HG03558 (cell line): Measurements from ENCODE around the gene NEUROG1.

Experiments
- ATAC-seq: cut with Tn5 transposase; IDR thresholded peaks from one replicate; pipeline ENCODE4 v1.9.1; 2021; ENCODE audit warnings: moderate number of reproducible peaks; ENCODE audit not compliant: unreplicated experiment; ENCODE audit errors: extremely low read depth

NEUROG1 gene

DNA sequence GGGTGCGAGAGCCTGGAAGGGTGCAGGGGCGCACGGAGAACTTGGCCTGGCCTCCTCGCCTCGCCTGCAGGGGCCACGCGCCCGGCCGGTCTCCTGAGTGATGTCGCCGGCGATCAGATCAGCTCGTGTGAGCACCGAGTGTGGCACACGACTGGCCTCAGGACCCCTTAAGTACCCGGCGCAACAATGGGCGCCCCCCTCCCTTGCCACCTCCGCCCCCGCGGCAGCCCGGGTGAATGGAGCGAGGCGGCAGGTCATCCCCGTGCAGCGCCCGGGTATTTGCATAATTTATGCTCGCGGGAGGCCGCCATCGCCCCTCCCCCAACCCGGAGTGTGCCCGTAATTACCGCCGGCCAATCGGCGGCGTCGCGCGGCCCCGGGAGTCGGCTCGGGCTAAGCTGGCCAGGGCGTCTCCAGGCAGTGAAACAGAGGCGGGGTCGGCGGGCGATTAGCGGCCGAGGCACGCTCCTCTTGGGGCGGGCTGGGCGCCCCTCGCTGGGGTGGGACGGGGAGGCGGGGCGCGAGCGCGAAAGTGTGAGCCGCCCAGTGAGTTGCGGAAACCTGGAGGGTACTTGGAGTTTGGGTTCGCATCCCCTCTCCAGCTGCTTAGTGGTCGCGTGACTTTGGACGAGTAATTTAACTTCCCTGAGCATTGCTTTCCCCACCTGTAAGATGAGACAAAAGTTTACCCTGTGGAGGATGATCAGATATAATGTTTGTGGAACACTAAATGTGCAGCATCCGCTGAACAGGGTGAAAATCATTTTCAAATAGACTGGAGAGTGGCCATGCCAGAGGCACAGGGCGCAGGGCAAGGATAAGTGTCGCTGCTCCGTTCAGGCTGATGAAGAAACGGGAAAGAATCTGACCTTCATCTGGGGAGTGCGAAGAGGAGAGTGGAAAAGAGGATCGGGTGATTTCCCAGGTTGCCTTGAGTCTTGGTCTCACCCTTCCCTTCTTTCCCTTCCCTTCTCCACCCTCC lies at the start of gene NEUROG1:
NEUROG1 (minus strand) TSS at position 145 of the 982 bp plus-strand sequence. CDS start 274 bp downstream, outside the sequence.
- ATAC-seq = no peak

DNA sequence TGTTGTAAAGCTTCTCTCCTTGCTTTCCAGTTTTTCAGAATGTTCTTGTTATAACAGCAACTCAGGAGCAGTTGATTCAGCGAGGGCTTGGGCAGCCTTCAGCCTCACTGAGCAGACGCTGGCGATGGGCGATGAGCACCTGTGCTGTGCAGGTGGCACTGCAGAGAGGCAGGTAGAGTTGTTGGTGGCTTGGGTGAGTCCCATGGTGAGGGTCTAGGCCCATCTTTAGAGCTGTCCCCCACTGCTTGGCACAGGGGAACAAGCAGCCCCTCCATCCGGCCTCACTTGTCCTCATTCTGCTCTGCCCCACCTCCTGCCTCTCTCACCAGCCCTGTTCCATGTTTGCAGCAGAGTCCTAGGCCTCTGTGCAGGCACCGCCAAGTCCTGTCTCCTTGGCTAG lies 49.2 kb upstream of the NEUROG1 start:
- ATAC-seq = no peak

- no peak for ATAC-seq
Measured at GRCh38 chr5:135584276-135584675, 48.5 kb upstream of the NEUROG1 start.

- ATAC-seq = no peak
Measured at GRCh38 chr5:135582099-135582781, 46.5 kb upstream of the NEUROG1 start.

DNA sequence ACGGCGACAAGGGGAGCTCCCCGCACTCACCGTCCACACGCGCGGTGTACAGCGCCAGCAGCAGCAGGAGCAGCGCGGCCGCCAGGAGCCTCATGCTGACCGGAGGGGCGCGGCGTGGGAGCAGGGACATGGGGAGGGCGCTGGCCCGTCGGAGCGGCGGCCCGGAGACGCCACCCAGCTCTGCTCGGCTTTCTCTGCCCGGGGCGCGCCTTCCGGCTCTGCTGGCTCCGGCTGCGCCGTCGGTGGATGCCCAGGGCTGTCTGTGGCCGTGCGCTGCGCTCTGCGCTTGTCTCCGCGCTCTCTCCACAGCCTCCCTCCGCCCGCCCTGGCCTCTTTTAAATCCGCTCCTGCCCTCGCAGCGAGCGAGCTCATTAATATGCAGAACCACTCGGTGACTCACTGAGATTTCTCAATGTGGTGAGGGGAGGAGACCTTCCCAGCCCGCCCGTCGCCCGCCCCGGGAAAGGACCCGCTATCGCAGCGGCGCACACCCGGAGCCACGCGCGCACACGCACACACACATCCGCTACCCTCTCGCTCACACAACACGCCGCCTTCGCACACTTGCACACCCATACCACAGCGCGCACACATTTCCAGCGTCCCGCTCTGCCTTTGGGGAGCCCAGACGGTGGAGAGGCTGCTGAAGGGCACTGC lies 43.0 kb upstream of the NEUROG1 start, which contains the start of gene CXCL14:
CXCL14 (minus strand) TSS at position 307 of the 657 bp plus-strand sequence; CDS start at position 94, 213 bp downstream.
- ATAC-seq = no peak

DNA sequence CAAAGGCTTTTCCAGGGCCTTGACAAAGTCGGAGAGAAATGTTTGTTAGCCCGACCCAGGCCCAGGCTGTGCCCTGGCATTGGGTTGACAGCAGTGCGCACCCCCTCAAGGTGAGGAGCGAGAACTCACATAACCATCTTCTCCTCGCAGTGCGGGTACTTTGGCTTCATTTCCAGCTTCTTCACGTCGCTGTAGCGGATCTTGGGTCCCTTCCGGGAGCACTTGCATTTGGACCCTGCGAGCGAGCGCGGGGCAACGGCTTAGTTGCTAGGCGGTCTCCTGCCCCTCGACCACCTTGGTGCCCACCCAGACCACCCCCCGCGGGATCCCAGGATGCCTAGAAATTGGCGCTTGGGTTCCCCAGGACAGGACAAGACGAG lies 42.5 kb upstream of the NEUROG1 start:
- ATAC-seq = no peak

- no peak for ATAC-seq
Measured at GRCh38 chr5:135577421-135577820, 41.7 kb upstream of the NEUROG1 start.

DNA sequence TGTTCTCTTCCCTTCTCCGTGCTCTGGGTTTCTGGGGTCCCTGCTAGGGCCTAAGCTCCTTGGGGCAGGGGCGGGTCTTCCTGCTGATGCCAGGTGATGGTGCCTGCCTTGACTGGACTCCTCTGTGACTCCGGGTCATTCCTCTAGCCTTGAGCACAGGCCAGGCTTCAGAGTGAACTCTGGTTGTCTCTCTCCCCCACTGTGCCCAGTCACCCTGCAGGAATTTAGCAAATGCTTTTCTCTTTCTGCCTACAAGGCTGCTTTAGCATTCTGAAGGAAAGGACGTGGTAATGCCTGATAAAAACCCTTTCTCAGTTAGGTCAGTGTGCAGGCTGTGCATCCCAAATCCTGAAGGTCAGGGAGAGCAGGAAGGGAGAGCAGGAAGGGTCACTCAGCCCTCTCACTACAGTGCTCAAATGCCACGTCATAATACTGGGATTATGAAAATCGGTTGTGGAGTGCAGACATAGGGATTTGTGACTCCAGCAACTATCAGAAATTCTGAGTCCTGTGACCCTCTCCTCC lies 40.4 kb upstream of the NEUROG1 start:
- no peak for ATAC-seq

GRCh38 chr5:135574493-135574892 lies 38.7 kb upstream of the NEUROG1 start:
- ATAC-seq = no peak

GRCh38 chr5:135571902-135572301 lies 36.1 kb upstream of the NEUROG1 start:
- ATAC-seq = no peak

DNA sequence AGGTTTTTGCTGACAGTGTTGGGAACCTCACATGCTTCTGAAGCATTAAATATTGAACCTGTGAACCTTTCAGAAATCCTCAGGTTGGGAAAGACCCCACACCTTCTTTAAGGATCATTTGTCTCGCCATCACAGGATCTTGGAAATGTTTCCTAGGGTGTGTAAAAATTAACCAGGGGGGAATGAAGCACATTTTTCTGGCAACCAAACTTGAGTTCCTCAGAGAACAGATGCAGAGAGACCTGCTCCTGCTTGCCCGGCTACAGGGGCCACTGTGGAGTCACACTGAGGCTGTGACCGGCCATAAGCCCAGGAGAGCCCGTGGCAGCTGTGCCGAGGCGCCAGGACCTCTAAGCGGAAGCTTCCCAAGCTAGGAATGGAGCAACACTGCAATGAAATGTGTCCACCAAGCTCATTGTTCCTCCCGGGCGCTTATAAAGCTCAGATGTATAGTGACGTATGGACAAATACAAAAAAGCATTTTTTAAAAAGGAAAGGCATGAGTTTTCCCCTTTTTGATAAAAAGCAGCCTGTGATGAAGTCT lies 35.4 kb upstream of the NEUROG1 start:
- ATAC-seq = no peak

DNA sequence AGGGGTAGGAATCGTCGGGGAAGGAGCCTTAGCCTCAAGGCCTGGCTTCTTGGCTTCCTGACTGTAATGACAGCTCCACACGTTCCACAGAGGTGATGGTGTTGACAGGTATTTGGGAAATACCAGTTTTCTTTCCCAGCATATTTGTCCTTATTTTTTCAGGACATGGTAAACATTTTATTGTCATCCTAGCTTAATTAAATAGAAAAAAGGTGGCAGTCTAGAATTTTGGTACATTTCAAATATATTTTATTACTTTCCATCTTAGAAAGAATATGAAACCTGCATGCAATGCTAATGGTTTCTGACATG lies 34.6 kb upstream of the NEUROG1 start:
- ATAC-seq = no peak

DNA sequence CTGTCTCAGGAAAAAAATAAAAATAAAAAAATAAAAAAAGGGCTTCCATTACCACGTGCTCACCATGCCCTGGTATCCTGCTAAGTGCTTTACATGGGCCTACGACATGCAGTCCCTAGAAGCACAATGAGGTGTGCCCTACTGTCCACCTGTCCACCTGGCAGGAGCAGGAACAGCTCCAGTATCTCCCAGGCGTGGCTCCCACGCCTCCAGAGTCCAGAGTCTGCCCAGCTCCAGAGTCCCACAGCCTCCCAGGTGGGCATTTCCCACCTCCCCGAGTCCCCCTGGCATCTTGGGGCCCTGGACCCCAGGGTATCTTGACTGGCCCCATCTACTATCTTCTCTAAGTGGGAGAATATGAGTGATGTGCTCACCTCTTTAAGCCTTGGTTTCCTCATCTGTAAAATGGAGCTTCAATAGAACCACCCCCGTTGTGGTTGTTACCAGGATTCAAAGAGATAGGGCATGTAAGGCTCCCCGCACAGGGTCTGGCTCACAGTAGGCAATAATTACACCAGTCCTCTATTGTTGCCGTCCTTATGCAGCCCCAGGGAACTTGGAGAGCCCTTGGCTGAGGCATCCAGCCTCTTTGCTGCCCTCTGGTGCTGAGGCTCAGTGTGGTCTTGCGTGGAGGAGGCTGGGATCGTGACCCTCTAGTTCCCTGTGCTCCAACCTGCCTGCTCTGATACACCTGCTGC lies 34.1 kb upstream of the NEUROG1 start:
- no peak for ATAC-seq

GRCh38 chr5:135568923-135569360 lies 33.2 kb upstream of the NEUROG1 start:
- ATAC-seq = no peak

DNA sequence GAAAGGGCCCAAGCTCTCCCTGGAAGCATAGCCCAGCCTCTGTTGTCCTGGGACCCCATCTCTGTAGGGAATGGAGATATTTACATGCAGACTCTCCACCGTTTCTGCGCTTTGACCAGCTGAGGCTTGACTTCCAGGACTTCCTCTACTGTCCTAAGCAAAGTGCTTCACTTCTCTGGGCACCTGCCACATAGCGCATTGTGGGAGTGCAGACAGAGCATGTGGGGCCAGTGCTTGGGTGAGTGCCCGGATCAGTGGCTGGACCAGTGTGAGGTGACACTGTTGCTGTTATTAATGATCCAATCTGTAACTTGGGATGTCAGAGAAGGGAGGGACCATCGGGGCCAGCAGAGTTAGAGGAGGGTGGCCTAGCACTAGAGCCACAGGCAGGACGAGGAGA lies 32.5 kb upstream of the NEUROG1 start:
- ATAC-seq = no peak

- ATAC-seq = no peak
Measured at GRCh38 chr5:135567661-135568060, 31.9 kb upstream of the NEUROG1 start.

DNA sequence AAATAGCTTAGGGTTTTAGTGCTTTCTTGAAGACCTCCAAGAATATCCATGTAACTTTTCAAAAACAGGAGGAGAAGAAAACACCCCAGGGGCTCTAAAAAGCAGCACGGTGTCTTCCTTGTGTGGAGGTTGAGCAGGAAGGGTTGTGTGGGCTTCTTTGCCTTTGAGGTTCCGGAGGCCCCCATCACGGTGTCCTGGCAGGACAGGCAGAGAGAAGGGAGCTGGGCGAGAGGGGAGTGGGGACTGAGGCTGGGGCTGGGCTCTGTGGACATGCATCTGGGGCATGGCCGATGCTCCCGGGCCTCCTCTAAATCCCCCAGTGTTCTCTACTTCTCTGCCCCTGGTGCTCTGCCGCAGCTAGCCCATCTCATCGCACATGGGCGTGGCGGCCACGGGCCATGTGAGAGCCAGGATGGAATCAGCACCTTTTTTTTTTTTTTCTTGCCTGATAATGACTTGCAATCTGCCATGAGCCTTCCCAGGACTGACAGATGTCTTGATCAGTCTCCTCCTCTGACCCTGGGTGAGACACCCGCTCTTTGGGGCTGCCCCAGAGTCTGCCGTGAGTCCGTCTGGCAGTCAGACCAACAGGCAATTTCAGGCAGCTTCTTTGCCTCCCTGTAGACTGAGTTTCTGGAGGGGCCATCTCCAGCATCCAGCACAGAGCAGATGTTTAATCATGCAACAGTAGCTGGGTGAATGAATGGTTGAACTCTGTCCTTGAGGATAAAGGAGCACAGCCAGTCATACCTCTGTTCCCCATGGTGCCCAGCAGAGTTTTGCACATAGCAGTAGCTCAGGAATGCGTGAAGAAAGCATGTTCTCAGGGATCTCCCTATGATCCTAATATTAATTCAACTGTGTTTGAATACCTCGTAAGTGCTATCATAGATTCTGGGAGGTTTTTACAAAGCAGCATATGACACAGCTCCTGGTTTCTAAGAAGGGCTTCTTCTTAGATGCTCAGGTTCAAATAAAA lies 30.9 kb upstream of the NEUROG1 start:
- ATAC-seq = no peak

- ATAC-seq = no peak
Measured at GRCh38 chr5:135565725-135566421, 30.1 kb upstream of the NEUROG1 start.
